H9 (cell line): ENCODE measurements around the gene DYRK2. TPM values are rescaled to one million over a fixed set of nuclear protein-coding genes. Genes with fewer than 3 reads are reported as not detected.

Source experiments
- DNase-seq: peaks from one replicate; pipeline ENCODE4 v3.0.0-alpha.2; 2017
- H2AFZ ChIP-seq: one replicate; pipeline ENCODE4 v1.6.1; 2013; ENCODE audit warnings: mild to moderate bottlenecking, low read length, control low read depth, moderate library complexity
- H2AK5ac ChIP-seq: 2 replicates; pipeline ENCODE4 v1.6.1; 2013; ENCODE audit warnings: low read length, control low read depth, mixed read lengths; ENCODE audit not compliant: insufficient read length
- H2BK120ac ChIP-seq: one replicate; pipeline ENCODE4 v1.6.1; 2013; ENCODE audit warnings: low read depth, mild to moderate bottlenecking, low read length, control low read depth, inconsistent platforms; ENCODE audit not compliant: poor library complexity, severe bottlenecking
- H2BK12ac ChIP-seq: 2 replicates; pipeline ENCODE4 v1.6.1; 2013; ENCODE audit warnings: low read length, control low read depth, mixed read lengths, low read depth; ENCODE audit not compliant: insufficient read length
- H2BK15ac ChIP-seq: 2 replicates; pipeline ENCODE4 v1.6.1; 2013; ENCODE audit warnings: low read depth, low read length, control low read depth
- H2BK20ac ChIP-seq: one replicate; pipeline ENCODE4 v1.6.1; 2013; ENCODE audit warnings: low read depth, mild to moderate bottlenecking, low read length, control low read depth, inconsistent platforms; ENCODE audit not compliant: poor library complexity, severe bottlenecking
- H2BK5ac ChIP-seq: 2 replicates; pipeline ENCODE4 v1.6.1; 2013; ENCODE audit warnings: low read length, control low read depth, mixed read lengths; ENCODE audit not compliant: insufficient read length
- H3K14ac ChIP-seq: 2 replicates; pipeline ENCODE4 v1.6.1; 2013; ENCODE audit warnings: low read length, control low read depth; ENCODE audit not compliant: insufficient read depth
- H3K18ac ChIP-seq: 2 replicates; pipeline ENCODE4 v1.6.1; 2013; ENCODE audit warnings: low read depth, mild to moderate bottlenecking, mixed read lengths, low read length, control low read depth; ENCODE audit not compliant: insufficient read length
- H3K23ac ChIP-seq: 2 replicates; pipeline ENCODE4 v1.6.1; 2013; ENCODE audit warnings: low read length, control low read depth, mixed read lengths, low read depth; ENCODE audit not compliant: insufficient read length
- H3K23me2 ChIP-seq: 2 replicates; pipeline ENCODE4 v1.6.1; 2013; ENCODE audit warnings: low read depth, mild to moderate bottlenecking, mixed read lengths, low read length, control low read depth; ENCODE audit not compliant: insufficient read length, poor library complexity, severe bottlenecking
- H3K27ac ChIP-seq: 2 replicates; pipeline ENCODE4 v1.5.1; 2013; ENCODE audit warnings: low read length, control low read depth, mixed read lengths, low read depth; ENCODE audit not compliant: insufficient read length
- H3K27me3 ChIP-seq: 2 replicates; pipeline ENCODE4 v1.6.1; 2013; ENCODE audit warnings: low read length, control low read depth, inconsistent platforms; ENCODE audit not compliant: insufficient read depth
- H3K4ac ChIP-seq: 2 replicates; pipeline ENCODE4 v1.6.1; 2013; ENCODE audit warnings: low read depth, mild to moderate bottlenecking, control low read depth, inconsistent platforms, low read length, moderate library complexity
- H3K4me1 ChIP-seq: 2 replicates; pipeline ENCODE4 v1.6.1; 2013; ENCODE audit warnings: low read length, control low read depth, inconsistent platforms; ENCODE audit not compliant: insufficient read depth
- H3K4me2 ChIP-seq: 2 replicates; pipeline ENCODE4 v1.6.1; 2013; ENCODE audit warnings: low read length, control low read depth, mixed read lengths; ENCODE audit not compliant: insufficient read length, insufficient read depth
- H3K56ac ChIP-seq: 2 replicates; pipeline ENCODE4 v1.6.1; 2013; ENCODE audit warnings: low read depth, mild to moderate bottlenecking, mixed read lengths, low read length, control low read depth; ENCODE audit not compliant: insufficient read length
- H3K79me1 ChIP-seq: 2 replicates; pipeline ENCODE4 v1.6.1; 2013; ENCODE audit warnings: low read depth, mild to moderate bottlenecking, moderate library complexity, low read length, control low read depth, inconsistent platforms; ENCODE audit not compliant: insufficient read depth, poor library complexity, severe bottlenecking
- H3K79me2 ChIP-seq: 2 replicates; pipeline ENCODE4 v1.6.1; 2013; ENCODE audit warnings: low read length, control low read depth, inconsistent platforms; ENCODE audit not compliant: insufficient read depth
- H3K9ac ChIP-seq: 2 replicates; pipeline ENCODE4 v1.6.1; 2013; ENCODE audit warnings: low read length, control low read depth, mixed read lengths; ENCODE audit not compliant: insufficient read length; ENCODE audit errors: extremely low read depth
- H3K9me3 ChIP-seq: one replicate; pipeline ENCODE4 v1.6.1; 2013; ENCODE audit warnings: low read depth, low read length, inconsistent platforms; ENCODE audit not compliant: control insufficient read depth
- H3T11ph ChIP-seq: one replicate; pipeline ENCODE4 v1.6.1; 2013; ENCODE audit warnings: mild to moderate bottlenecking, low read length, control low read depth, inconsistent platforms
- H4K20me1 ChIP-seq: one replicate; pipeline ENCODE4 v1.6.1; 2013; ENCODE audit not compliant: control insufficient read depth, insufficient read length, insufficient read depth
- H4K5ac ChIP-seq: 2 replicates; pipeline ENCODE4 v1.6.1; 2013; ENCODE audit warnings: low read depth, mild to moderate bottlenecking, mixed read lengths, low read length, control low read depth; ENCODE audit not compliant: insufficient read length
- H4K8ac ChIP-seq: replicated peaks from 2 replicates; pipeline ENCODE4 v1.6.1; 2013; ENCODE audit warnings: low read length, control low read depth, mixed read lengths, low read depth; ENCODE audit not compliant: insufficient read length
- H4K91ac ChIP-seq: 2 replicates; pipeline ENCODE4 v1.6.1; 2013; ENCODE audit warnings: low read depth, mild to moderate bottlenecking, moderate library complexity, mixed read lengths, low read length, control low read depth; ENCODE audit not compliant: insufficient read length
- H3K27ac Mint-ChIP-seq, 3 experiments: 2 replicates in 2 of 3; 3 replicates in 1 of 3; pipeline ENCODE4 v1.8.0; 2020 to 2021; ENCODE audit warnings: mixed read lengths in 3 of 3, mild to moderate bottlenecking in 1 of 3, moderate library complexity in 1 of 3
- H3K27me3 Mint-ChIP-seq: 2 replicates; pipeline ENCODE4 v1.8.0; 2021; ENCODE audit warnings: low read depth, mild to moderate bottlenecking, moderate library complexity, mixed read lengths
- H3K36me3 Mint-ChIP-seq, 3 experiments: 2 replicates in 2 of 3; 3 replicates in 1 of 3; pipeline ENCODE4 v1.8.0; 2020 to 2021; ENCODE audit warnings: low read depth in 3 of 3, mixed read lengths in 3 of 3; ENCODE audit not compliant: insufficient read depth in 1 of 3
- H3K4me1 Mint-ChIP-seq, 2 experiments: 2 replicates each; pipeline ENCODE4 v1.8.0; 2020; ENCODE audit warnings: mixed read lengths in 2 of 2
- H3K4me3 Mint-ChIP-seq, 2 experiments: 2 replicates in 1 of 2; 3 replicates in 1 of 2; pipeline ENCODE4 v1.8.0; 2020 to 2021; ENCODE audit warnings: mild to moderate bottlenecking in 2 of 2, mixed read lengths in 2 of 2, moderate library complexity in 1 of 2
- H3K9me3 Mint-ChIP-seq, 2 experiments: 2 replicates in 1 of 2; 3 replicates in 1 of 2; pipeline ENCODE4 v1.8.0; 2020; ENCODE audit warnings: mild to moderate bottlenecking in 2 of 2, mixed read lengths in 2 of 2, moderate library complexity in 1 of 2
- WGBS: extraction: QIAGEN DNeasy Blood & Tissue Kit; methylation state at CpG from one replicate; pipeline ENCODE4 v1.1.7; 2013; ENCODE audit warnings: missing lambda C conversion rate, low lambda C conversion rate, mixed read lengths; ENCODE audit not compliant: insufficient read length; ENCODE audit errors: extremely low coverage; 5-methylcytosine and 5-hydroxymethylcytosine counted together
- total RNA-seq: library from RNA; stranded (reverse); gene quantifications from 2 replicates; pipeline ENCODE4 v1.2.1, GENCODE V29; 2021
- TF ChIP-seq, protein P1 (sequence below): fragments of 200-600 bp; sonication (generic); conservative IDR thresholded peaks from 3 replicates; pipeline ENCODE4 v1.8.0; 2021; ENCODE audit warnings: antibody characterized with exemption, mild to moderate bottlenecking

DYRK2 gene
- total RNA-seq, 1 experiment from 2014 or later, result 40.6 TPM

DNA sequence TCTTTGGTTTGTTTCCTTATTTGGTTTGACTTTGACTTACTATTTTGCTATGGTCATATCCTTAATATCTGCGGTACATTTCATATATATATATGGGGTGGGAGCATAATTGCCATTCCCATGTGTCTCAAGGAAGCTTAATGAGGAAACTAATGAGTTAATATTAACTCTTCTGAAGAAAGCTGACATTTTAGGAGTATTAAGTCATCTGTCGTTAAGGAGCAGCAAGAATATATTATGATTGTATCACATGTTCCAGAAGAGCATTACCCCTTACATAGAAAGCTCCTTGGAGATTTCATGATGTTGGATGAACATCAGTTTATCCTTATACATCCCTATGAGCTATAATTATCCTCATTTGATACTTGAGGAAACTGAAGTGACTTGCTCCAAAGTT lies 15.6 kb downstream of the DYRK2 start:
- Histone ChIP-seq H3K14ac (no peak overlapping the region), H3K4me2 (no peak overlapping the region), H3K4me1 (no peaks in the 10 kb centered on the region; the same call in 1 of the 2 replicates), H3K9ac (no peak overlapping the region), H2BK12ac (no peak overlapping the region), H4K91ac (no peak overlapping the region), H3K56ac (no peak overlapping the region), H4K20me1 (no peaks in the 10 kb centered on the region), H2AFZ (no peak overlapping the region), H4K8ac (no peak overlapping the region), H3K18ac (no peak overlapping the region), H3K27me3 (no peaks in the 10 kb centered on the region), H2AK5ac (no peak overlapping the region), H3K9me3 (no peaks in the 10 kb centered on the region), H2BK15ac (no peak overlapping the region), H3K23ac (no peak overlapping the region), H3K4ac (no peak overlapping the region), H3K27ac (no peak overlapping the region), H3T11ph (no peak overlapping the region), H2BK20ac (no peak overlapping the region), H3K79me1 (no peaks in the 10 kb centered on the region), H2BK120ac (no peak overlapping the region), H3K79me2 (peaks cover 4% of the 10 kb centered on the region; the same call in 1 of the 2 replicates), H4K5ac (no peak overlapping the region), H3K23me2 (no peaks in the 10 kb centered on the region), H2BK5ac (no peak overlapping the region)
- H3K27ac Mint-ChIP-seq, result peak overlapping the region in 1 of 3 experiments; percentile 19; a peak in 1 of 7 replicates
- H3K4me1 Mint-ChIP-seq, result peaks cover 11 to 17% of the 10 kb centered on the region in 2 experiments
- no peak for DNase-seq
- H3K9me3 Mint-ChIP-seq, result no peaks in the 10 kb centered on the region
- TF ChIP-seq, protein P1, sequence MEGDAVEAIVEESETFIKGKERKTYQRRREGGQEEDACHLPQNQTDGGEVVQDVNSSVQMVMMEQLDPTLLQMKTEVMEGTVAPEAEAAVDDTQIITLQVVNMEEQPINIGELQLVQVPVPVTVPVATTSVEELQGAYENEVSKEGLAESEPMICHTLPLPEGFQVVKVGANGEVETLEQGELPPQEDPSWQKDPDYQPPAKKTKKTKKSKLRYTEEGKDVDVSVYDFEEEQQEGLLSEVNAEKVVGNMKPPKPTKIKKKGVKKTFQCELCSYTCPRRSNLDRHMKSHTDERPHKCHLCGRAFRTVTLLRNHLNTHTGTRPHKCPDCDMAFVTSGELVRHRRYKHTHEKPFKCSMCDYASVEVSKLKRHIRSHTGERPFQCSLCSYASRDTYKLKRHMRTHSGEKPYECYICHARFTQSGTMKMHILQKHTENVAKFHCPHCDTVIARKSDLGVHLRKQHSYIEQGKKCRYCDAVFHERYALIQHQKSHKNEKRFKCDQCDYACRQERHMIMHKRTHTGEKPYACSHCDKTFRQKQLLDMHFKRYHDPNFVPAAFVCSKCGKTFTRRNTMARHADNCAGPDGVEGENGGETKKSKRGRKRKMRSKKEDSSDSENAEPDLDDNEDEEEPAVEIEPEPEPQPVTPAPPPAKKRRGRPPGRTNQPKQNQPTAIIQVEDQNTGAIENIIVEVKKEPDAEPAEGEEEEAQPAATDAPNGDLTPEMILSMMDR, result no peak
- no CpG with 5 or more reads among the region's 2 CpGs for whole genome bisulfite sequencing
- H3K36me3 Mint-ChIP-seq, result peaks cover 2 to 14% (median 10%) of the 10 kb centered on the region in 3 experiments; a peak in 6 of 7 replicates
- no peak overlapping the region for H3K4me3 Mint-ChIP-seq
- no peaks in the 10 kb centered on the region for H3K27me3 Mint-ChIP-seq
